VCaP (cell line): Measurements from ENCODE around the gene PADI3.

Experiments used
- H3K27ac ChIP-seq: fragments of 450-650 bp; 2 replicates; pipeline ENCODE4 v1.5.1; 2017
- CTCF ChIP-seq: fragments of 450-650 bp; conservative IDR thresholded peaks from 2 replicates; pipeline ENCODE4 v1.5.1; 2017; ENCODE audit warnings: mild to moderate bottlenecking, moderate library complexity

The PADI3 gene

GRCh38 chr1:17265162-17265561 lies 16.3 kb downstream of the PADI3 start:
- H3K27ac ChIP-seq = no peak overlapping the region
- TF ChIP-seq CTCF = no peak

DNA sequence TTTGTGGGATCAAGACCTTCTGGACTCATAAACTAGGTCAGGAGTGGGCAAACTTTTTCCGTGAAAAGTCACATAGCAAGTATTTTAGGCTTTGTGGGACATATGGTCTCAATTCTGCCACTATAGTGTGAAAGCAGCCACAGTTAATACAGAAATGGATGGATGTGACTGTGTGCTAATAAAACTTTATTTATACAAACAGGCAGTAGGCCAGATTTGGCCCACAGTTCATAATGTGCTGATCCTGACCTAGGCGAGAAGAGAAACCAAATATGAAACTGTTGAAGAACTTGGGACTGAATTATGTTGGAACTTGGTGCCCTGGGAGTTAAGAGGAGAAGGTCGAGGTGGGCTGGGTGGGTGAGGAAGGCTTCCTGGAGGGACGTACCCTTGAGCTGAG lies 17.1 kb downstream of the PADI3 start:
- H3K27ac ChIP-seq = no peak overlapping the region
- TF ChIP-seq CTCF = no peak

- no peak for TF ChIP-seq CTCF
- no peak overlapping the region for H3K27ac ChIP-seq
Measured at GRCh38 chr1:17270891-17271765, 22.2 kb downstream of the PADI3 start.

- no peak for TF ChIP-seq CTCF
- no peak overlapping the region for H3K27ac ChIP-seq
Measured at GRCh38 chr1:17272066-17272465, 23.2 kb downstream of the PADI3 start.

DNA sequence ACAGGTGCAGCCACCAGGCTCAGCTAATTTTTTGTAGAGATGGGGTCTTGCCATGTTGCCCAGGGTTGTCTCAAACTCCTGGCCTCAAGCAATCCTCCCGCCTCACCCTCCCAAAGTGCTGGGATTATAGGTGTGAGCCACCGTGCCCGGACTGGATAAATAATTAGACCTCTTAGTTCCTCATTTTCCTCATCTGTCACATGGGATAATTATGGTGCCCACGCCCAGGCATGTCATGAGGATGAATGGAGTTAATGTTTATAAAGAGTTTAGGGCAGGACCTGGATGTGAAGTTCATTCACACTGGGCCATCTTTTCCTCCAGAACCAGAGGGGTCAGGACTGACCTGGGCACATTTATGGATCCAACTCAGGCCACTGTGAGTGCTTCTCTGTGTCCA lies 23.7 kb downstream of the PADI3 start:
- no peak for TF ChIP-seq CTCF
- H3K27ac ChIP-seq = no peak overlapping the region

- H3K27ac ChIP-seq = no peak overlapping the region
- no peak for TF ChIP-seq CTCF
Measured at GRCh38 chr1:17273096-17273495, 24.2 kb downstream of the PADI3 start.

GRCh38 chr1:17274186-17275170 lies 25.6 kb downstream of the PADI3 start:
- peak; percentile 53; the same call in 1 of the 2 replicates for TF ChIP-seq CTCF
- no peak overlapping the region for H3K27ac ChIP-seq
